MG63 (cell line): Measurements from ENCODE around the gene GRAMD4. TPM values are rescaled to one million over a fixed set of nuclear protein-coding genes. Genes with fewer than 3 reads are reported as not detected.

Experiments used
- DNase-seq: peaks from one replicate; pipeline ENCODE4 v3.0.0-alpha.2; 2020
- H3K27me3 ChIP-seq: fragments of 250-450 bp; sonication (Bioruptor Pico); 2 replicates; pipeline ENCODE4 v1.5.1; 2020; ENCODE audit warnings: mild to moderate bottlenecking, moderate library complexity
- H3K36me3 ChIP-seq: fragments of 250-450 bp; sonication (Bioruptor Pico); 2 replicates; pipeline ENCODE4 v1.5.1; 2020; ENCODE audit warnings: mild to moderate bottlenecking, moderate library complexity
- H3K4me3 ChIP-seq: fragments of 250-450 bp; sonication (Bioruptor Pico); 2 replicates; pipeline ENCODE4 v1.5.1; 2020; ENCODE audit warnings: mild to moderate bottlenecking, moderate library complexity
- H3K9me3 ChIP-seq: fragments of 250-450 bp; sonication (Bioruptor Pico); 2 replicates; pipeline ENCODE4 v1.5.1; 2020; ENCODE audit warnings: mild to moderate bottlenecking, moderate library complexity
- total RNA-seq: library from RNA; depleted of rRNA; stranded (reverse); fragments of >200 nt; shearing (Covaris generic); gene quantifications from 2 replicates; pipeline ENCODE4 v1.2.3, GENCODE V29; 2014; ENCODE audit warnings: low replicate concordance

Gene GRAMD4
- total RNA-seq, 1 experiment from 2014 or later, result 10.8 TPM

DNA sequence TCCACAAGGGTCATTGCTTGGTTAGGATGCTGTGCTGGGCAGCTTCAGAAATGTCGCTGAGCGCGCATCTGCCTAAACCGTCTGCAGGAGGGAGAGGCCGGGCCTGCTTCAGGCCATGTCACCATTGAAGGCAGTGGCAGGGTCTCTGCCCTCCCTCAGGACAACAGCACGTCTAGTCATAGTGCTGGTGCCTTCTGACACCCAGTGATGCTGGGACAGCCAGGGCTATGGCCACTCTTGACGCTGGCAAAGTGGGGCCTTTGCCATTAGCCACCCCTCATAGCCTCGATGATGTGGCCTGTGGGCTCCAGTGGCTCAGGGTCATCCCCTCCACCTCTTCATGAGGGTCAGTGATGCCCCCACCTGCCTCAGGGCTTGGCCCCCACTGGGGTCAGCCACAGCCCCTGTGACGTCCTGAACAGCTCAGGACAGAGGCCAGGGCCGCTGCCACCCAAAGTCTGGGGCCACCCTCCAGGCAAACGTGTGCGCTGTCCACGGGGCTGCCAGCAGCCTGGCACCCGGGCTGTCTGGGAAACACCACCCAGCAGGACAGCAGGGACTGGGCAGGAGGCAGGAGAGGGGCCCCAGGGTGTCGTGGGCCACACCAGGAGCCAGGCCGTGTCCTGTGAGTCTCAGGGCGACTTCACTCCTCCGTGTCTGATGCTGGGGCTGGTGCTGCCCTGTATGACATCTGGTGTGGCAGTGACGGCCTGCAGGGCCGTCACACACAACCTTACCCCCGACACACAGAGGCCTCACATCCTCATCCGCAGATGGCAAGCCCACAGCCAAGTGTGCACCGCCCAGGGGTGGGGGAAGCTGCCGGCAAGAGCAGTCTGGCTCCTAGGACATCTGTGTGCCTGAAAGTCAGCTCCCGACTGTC lies 75.4 kb downstream of the GRAMD4 start:
- H3K9me3 ChIP-seq, result no peaks in the 10 kb centered on the region
- peaks cover 17% of the 10 kb centered on the region for H3K36me3 ChIP-seq
- H3K4me3 ChIP-seq, result no peak overlapping the region
- H3K27me3 ChIP-seq, result no peaks in the 10 kb centered on the region
- DNase-seq, result no peak

DNA sequence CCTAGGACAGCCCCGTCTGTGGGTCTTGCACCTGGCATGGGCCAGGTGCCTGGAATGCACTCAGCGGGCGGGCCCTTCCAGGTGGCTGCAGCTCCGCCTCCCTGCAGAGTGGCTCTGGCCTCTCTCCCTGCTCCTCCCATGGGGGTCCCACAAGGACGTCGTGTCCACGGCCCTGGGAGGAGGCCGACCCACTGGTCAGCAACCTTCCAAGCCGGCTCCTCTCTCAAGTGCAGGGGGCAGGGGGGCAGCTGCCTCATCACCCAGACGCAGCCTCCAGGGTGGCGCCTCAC lies 76.0 kb downstream of the GRAMD4 start:
- Histone ChIP-seq H3K4me3 (no peak overlapping the region), H3K27me3 (no peaks in the 10 kb centered on the region), H3K36me3 (peaks cover 15% of the 10 kb centered on the region; the same call in 1 of the 2 replicates), H3K9me3 (no peaks in the 10 kb centered on the region)
- DNase-seq, result no peak

DNA sequence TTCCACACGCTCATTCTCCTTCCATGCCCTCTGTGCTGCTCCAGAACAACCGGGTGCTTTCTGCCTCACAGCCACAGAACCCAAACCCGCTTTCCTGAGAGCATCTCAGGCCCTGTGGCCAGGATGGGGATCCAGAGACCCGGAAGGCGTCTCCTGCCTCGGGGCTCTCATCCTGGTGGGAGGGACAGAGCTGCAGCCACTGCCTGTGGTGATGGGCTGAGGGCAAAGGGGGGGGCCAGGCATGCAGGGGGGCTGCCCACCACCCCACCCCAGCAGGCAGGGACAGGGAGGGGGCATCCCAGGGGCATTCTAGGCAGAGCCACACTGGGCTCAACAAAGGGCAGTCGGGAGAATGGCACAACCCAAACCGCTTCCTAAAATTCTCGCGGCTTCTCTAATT lies 76.4 kb downstream of the GRAMD4 start:
- H3K36me3 ChIP-seq, result peaks cover 15% of the 10 kb centered on the region; the same call in 1 of the 2 replicates
- DNase-seq, result no peak

DNA sequence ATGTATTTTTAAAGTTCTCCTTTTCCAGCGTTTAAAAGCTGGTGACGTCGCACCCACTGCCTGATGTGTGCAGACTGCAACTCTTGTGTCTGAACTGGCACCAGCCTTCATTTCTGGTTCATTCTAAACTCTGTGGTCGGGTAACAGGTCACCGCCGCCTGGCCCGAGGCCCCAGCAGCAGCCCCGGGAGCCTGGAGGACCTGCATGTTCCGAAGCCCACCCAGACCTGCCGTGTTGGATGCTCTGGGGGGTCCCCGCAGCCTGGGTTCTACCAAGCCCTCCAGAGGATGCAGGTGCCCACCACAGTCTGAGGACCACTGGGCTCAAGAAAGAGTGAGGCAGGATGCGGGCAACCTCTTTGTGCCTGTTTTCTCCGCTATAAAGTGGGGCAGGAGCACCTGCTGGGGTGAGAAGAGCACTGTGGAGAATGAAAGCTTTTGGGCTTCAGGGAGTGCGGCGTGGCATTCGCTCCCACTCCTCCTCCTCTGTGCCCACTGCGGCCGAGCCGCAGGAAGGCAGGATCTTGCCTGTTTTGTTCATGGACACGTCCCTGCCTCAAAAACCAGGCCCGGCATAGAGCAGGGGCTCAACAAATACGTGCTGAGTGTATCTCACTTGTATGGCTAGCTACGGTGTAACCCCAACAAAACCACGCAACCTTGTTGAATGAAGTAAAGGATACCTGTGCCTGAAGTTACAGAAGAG lies 77.8 kb downstream of the GRAMD4 start:
- H3K9me3 ChIP-seq, result no peaks in the 10 kb centered on the region
- no peaks in the 10 kb centered on the region for H3K27me3 ChIP-seq
- no peak overlapping the region for H3K4me3 ChIP-seq
- DNase-seq, result no peak
- peaks cover 15% of the 10 kb centered on the region; the same call in 1 of the 2 replicates for H3K36me3 ChIP-seq

More for the DNA sequence above, 76.4 kb downstream of the GRAMD4 start:
- Histone ChIP-seq H3K9me3 (no peaks in the 10 kb centered on the region), H3K4me3 (no peak overlapping the region), H3K27me3 (no peaks in the 10 kb centered on the region)

DNA sequence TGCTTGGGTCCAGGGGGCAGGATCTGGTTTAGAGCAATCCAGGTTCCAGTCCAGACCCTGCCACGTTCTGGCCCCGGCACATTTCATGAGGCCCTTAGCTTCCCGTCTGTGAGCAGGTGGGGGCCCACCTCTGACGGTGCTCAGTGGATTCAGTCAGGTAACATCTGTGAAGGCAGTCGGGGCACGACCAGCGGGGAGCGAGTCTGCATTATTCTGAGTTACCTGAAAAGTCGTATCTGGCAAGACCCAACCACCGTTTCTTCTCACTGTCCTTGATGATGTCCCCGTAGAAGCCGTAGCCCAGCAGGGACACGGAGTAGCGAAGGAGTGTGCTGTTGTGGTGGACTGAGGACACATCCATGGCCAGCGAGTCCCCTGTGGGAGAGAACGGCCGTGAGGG lies 78.9 kb downstream of the GRAMD4 start:
- Histone ChIP-seq H3K27me3 (no peaks in the 10 kb centered on the region), H3K36me3 (peaks cover 13% of the 10 kb centered on the region; the same call in 1 of the 2 replicates), H3K9me3 (no peaks in the 10 kb centered on the region), H3K4me3 (no peak overlapping the region)
- no peak for DNase-seq

DNA sequence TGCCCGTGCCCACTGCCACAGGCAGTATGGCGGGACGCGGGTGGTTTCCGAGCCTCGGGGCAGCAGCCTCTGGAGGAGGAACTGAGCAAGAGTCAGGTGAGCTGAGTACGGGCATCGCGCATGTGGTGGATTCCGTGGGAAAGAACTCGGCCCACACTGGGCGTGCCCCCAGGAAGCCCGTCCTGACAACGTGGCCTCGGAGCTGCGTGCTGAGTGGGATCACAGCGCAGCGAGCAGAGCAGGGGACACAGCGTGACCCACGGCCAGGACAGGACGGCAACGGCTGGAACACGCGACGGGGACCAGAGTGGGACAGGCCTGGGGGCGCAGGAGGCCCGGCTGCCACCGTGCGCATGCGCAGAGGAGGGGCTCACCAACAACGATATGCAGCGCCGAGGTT lies 81.1 kb downstream of the GRAMD4 start:
- peaks cover 13% of the 10 kb centered on the region; the same call in 1 of the 2 replicates for H3K36me3 ChIP-seq
- no peak for DNase-seq
- no peaks in the 10 kb centered on the region for H3K27me3 ChIP-seq
- no peak overlapping the region for H3K4me3 ChIP-seq
- no peaks in the 10 kb centered on the region for H3K9me3 ChIP-seq

DNA sequence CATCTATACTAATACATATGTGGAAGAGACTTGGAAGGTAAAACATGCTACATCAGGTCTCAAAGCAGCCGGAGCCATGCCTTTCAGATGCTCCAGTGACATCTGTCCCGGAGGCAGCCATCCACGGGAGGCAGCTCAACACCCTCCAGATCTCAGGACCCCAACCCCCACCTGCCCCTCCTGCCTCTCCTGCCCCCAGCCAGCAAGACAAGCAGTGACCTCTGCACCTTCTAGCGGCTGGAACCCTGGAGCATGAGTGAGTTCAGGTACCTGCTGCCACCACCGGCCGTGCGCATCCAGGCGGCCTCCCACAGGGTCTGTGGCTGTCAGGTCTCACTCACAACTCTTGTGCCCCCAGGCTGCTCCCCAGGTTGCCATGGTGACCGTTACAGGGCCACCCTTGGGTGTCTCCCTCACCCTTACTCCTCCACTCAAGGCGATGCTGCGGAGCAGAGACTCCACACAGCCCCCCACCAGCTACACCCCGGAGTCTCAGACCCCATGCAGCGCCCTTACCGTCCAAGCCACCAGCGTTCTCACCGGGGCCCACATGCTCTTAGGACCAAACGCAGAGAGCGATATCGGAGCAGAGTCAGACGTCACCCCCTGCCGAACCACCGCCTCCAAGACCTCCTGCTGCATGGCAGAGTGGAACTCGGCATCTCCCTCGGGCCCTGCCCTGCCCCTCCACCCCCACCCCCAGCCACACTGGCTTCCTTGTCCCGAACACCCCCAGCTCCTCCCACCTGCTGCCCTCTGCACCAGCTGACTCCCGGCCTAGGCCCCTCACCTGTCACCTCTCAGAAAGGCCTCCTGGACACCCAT lies 83.2 kb downstream of the GRAMD4 start:
- H3K36me3 ChIP-seq, result peaks cover 16% of the 10 kb centered on the region

DNA sequence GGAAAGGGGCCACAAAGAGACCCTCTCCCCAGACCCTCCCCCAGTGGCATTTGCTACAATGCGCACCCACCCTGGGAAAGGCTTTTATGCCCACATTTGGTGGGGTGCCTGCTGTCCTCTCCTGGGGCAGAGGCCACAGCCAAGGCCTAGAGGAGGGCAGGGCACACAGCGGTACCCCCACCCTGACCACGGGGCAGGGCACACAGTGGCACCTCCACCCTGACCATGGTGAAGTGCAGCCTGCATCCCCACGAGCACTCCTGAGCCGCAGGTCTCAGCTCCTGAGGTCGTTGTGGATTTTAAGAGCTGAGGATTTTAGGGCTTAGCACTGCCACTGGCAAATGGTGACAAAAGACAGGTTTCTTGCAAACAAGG lies 83.8 kb downstream of the GRAMD4 start:
- peaks cover 14% of the 10 kb centered on the region for H3K36me3 ChIP-seq
- no peak for DNase-seq
- H3K9me3 ChIP-seq, result no peaks in the 10 kb centered on the region
- no peaks in the 10 kb centered on the region for H3K27me3 ChIP-seq
- H3K4me3 ChIP-seq, result no peak overlapping the region

More for the DNA sequence above, 83.2 kb downstream of the GRAMD4 start:
- H3K4me3 ChIP-seq, result no peak overlapping the region
- no peak for DNase-seq
- H3K27me3 ChIP-seq, result no peaks in the 10 kb centered on the region
- H3K9me3 ChIP-seq, result no peaks in the 10 kb centered on the region

DNA sequence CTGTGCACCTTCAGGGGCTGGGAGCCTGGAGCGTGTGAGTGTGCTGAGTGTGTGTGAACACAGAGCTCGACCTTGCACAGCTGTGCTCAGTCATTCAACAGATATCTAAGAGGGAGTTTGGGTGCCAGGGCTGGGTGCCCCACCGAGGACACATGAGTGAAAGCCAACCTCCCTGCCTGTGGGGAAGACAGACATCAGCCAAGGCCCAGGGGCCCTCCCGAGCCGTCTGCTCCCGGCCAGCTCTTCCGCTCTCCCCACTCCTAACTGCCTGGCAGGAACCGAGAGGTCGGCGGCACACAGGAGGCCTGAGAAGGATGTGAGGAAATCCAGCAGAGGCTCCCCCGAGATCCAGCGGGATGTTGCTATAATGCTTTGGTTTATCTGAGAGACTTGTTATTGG lies 85.9 kb downstream of the GRAMD4 start:
- H3K27me3 ChIP-seq, result no peaks in the 10 kb centered on the region
- peaks cover 24% of the 10 kb centered on the region for H3K36me3 ChIP-seq
- H3K9me3 ChIP-seq, result no peaks in the 10 kb centered on the region
- H3K4me3 ChIP-seq, result no peak overlapping the region
- DNase-seq, result no peak

DNA sequence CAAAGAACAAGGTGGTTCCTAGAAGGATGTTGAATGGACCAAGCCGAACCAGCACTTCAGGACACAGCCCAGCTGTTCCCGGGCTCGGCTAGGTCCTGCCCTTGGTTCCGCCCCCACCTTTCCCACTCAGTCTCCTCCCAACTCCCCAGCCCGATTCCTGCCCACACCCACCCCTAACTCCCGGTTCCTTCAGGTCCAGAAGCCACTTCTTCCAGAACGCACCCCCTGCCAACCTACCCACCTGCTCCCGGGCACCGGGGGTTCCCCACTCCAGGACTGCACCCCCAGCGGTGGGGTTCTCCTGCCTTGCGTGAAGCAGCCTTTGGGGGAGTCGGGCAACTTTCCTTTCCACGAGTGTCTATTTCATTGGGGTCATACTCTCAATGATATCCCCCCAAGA lies 87.1 kb downstream of the GRAMD4 start:
- Histone ChIP-seq H3K4me3 (no peak overlapping the region), H3K9me3 (no peaks in the 10 kb centered on the region), H3K27me3 (no peaks in the 10 kb centered on the region), H3K36me3 (peaks cover 33% of the 10 kb centered on the region)
- no peak for DNase-seq

DNA sequence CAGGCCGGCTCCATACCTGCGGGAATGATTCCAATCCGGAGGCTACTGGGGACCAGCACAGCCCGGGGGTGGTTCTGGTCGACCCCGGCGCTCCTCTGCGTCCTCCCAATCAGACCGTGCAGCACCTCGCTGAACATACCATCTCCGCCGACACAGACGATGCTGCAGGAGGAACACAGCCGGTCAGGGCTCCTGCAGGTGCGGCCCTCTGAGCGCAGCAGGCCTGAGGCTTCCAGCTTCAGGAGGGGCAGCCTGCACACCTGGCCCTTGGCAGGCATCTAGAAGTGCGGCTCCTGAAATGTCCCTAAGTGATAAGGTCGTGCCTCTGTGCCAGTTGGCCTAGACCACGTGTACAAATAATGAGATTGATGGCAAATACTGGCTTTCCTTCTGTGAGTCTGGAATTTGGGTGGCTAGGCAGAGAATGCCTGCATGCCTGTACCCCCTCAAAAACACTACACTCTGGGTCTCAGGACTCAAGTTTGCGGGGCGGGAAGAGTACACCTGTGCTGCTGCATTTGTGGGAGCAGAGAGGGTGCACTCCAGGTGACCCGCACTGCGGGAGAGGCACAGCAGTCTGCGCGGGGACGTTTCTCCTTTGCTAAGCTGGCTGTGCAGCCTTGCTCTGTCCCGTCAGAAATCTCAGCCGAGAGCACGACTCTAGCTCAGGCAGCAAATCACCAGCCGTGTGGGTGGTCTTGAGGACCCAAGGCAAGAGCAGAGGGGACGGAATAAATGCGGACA lies 87.8 kb downstream of the GRAMD4 start:
- Histone ChIP-seq H3K4me3 (no peak overlapping the region), H3K36me3 (peaks cover 35% of the 10 kb centered on the region), H3K9me3 (no peaks in the 10 kb centered on the region), H3K27me3 (no peaks in the 10 kb centered on the region)
- no peak for DNase-seq

DNA sequence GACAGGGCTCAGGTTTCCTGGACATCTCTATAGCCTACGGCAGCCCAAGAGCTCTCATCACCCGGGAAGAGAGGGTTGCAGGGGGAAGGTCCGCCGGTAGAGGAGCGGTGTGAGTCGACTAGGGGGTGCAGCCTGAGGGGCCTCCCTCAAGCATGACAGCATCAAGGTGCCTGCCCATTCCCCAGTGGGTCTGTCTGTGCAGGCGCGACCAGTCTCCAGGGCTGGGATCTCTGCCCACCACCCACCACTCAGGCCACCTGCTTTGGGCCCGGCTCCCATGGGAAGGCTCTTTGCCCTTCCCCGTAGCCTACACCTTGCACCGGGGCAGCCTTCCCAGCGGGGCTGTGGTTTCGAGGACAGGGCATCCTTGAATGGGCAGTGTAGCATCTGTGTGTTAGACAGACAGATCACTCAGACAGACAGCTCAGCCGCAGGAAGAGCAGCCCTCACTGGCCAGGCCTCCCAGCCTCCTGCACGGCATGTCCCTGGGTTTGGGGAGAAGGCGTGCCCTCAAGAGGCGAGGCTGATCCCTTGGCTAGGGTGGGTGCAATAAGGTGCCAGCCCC lies 88.7 kb downstream of the GRAMD4 start:
- Histone ChIP-seq H3K4me3 (no peak overlapping the region), H3K9me3 (no peaks in the 10 kb centered on the region), H3K27me3 (no peaks in the 10 kb centered on the region), H3K36me3 (peaks cover 39% of the 10 kb centered on the region)
- no peak for DNase-seq

DNA sequence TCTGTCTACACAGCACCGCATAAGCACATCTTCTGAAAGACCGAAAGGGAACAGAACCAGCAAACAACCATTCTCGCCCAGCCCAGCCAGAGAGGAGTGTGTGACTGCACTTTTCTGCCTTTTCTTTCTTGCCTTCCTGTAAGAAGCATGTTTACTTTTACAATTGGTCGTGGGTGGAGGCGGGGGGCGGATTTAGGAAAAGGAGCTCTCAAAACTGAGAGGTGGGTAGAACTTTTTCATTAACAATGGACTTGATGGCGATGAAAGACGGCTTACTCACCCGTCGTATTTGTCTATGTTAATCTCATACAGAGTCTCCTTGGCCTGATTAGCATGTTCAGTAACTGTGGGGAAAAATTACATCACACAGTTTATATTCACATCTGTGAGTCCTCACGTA lies 90.6 kb downstream of the GRAMD4 start:
- Histone ChIP-seq H3K27me3 (no peaks in the 10 kb centered on the region), H3K36me3 (peaks cover 41% of the 10 kb centered on the region), H3K9me3 (no peaks in the 10 kb centered on the region), H3K4me3 (no peak overlapping the region)
- DNase-seq, result no peak

DNA sequence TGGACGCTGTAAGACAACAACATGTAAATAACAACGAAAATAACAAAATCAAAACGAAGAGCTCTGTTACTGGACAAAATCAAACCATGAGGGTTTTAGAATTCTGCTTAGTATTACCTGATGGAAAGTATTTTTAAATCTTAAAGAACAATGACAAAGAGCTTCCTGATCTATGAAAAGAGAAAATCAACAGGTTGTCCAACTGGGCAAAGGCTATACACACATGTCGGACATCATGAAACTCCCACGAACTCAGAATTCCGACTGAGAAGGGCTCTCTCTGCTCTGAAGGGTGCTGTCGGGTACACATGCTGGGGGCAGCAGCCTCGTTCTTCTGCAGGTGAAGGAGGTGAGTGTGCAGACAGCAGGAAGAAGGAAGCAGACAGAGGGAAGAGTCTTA lies 92.1 kb downstream of the GRAMD4 start:
- no peaks in the 10 kb centered on the region for H3K9me3 ChIP-seq
- peaks cover 40% of the 10 kb centered on the region for H3K36me3 ChIP-seq
- H3K4me3 ChIP-seq, result no peak overlapping the region
- DNase-seq, result no peak
- no peaks in the 10 kb centered on the region for H3K27me3 ChIP-seq

DNA sequence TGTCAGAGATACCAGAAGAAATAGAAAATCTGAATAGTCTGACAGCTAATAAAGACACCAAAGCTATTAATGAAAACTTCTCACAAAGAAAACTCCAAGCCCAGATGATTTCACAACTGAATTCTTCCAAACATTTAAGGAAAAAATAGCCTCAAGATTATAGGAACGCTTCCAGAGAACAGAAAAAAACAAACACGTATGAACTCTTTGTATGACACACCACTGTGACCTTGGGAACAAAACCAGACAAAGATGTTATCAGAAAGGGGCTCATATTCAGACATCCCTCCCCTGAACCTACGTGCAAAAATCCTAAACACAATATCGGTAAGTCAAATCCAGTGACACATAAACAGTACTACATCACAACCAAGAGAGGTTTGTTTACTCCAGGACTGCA lies 94.4 kb downstream of the GRAMD4 start:
- no peak for DNase-seq
- peaks cover 42% of the 10 kb centered on the region for H3K36me3 ChIP-seq

DNA sequence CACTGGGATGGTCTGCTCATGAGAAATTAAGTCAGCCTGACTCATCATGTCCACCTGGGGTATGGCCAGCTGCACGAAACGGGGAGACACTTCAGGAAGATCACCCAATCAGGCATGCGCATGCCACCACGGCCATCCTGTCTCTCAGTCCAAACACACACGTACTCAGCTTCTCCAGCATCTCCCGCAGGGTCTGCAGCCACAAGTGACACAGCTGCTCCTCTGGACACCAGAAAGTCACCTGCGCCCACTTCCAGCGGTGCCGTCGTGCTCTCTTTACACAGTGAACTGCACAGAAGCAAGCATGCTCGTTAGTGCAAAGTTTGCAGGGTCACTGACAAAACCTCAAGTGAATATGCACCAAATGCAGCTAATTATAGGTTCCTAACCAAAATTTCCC lies 99.7 kb downstream of the GRAMD4 start:
- H3K4me3 ChIP-seq, result no peak overlapping the region
- no peak for DNase-seq
- H3K9me3 ChIP-seq, result no peaks in the 10 kb centered on the region
- peaks cover 22% of the 10 kb centered on the region for H3K36me3 ChIP-seq
- no peaks in the 10 kb centered on the region for H3K27me3 ChIP-seq

More for the DNA sequence above, 94.4 kb downstream of the GRAMD4 start:
- H3K9me3 ChIP-seq, result no peaks in the 10 kb centered on the region
- no peak overlapping the region for H3K4me3 ChIP-seq
- no peaks in the 10 kb centered on the region for H3K27me3 ChIP-seq
